ENCODE data around the gene GRIN3B. TPM values are rescaled to one million over a fixed set of nuclear protein-coding genes. Genes with fewer than 3 reads are reported as not detected.
A peak's percentile ranks its signal among the peaks of the same experiment; 100 is the strongest.

Gene GRIN3B
- polyA plus RNA-seq, 2 donors = 0.01 to 0.04 TPM

GRCh38 chr19:1010586-1011510 is 10.6 kb downstream of the GRIN3B start:
- Histone ChIP-seq H3K36me3 (ENCODE audit: control insufficient read depth in 2 of 2, insufficient read depth in 2 of 2, low read length in 1 of 2) (peaks cover 4 to 53% of the 10 kb centered on the region in 2 donors), H3K4me1 (ENCODE audit: control insufficient read depth in 2 of 2, insufficient read depth in 2 of 2, low read length in 1 of 2) (peaks cover 8 to 9% of the 10 kb centered on the region in 2 donors), H3K9me3 (ENCODE audit: control insufficient read depth in 2 of 2, insufficient read depth in 1 of 2, low read depth in 1 of 2, low read length in 1 of 2) (no peaks in the 10 kb centered on the region), H3K27ac (ENCODE audit: low read depth in 2 of 2, low read length in 1 of 2) (no peak overlapping the region), H3K27me3 (ENCODE audit: control insufficient read depth in 1 of 2, insufficient read depth in 2 of 2, low read length in 2 of 2) (no peaks in the 10 kb centered on the region), H3K4me3 (ENCODE audit: low read depth in 1 of 2, low read length in 2 of 2) (no peak overlapping the region)
- 91 to 94% methylated on average over 50 to 56 of the region's 56 CpGs for WGBS, 2 donors

- WGBS, 2 donors = 90 to 91% methylated on average over 28 to 36 of the region's 36 CpGs
- Histone ChIP-seq H3K27ac (ENCODE audit: low read depth in 2 of 2, low read length in 1 of 2) (no peak overlapping the region), H3K4me1 (ENCODE audit: control insufficient read depth in 2 of 2, insufficient read depth in 2 of 2, low read length in 1 of 2) (peaks cover 15 to 17% of the 10 kb centered on the region in 2 donors), H3K9me3 (ENCODE audit: control insufficient read depth in 2 of 2, insufficient read depth in 1 of 2, low read depth in 1 of 2, low read length in 1 of 2) (no peaks in the 10 kb centered on the region), H3K36me3 (ENCODE audit: control insufficient read depth in 2 of 2, insufficient read depth in 2 of 2, low read length in 1 of 2) (peaks cover 4 to 57% of the 10 kb centered on the region in 2 donors), H3K27me3 (ENCODE audit: control insufficient read depth in 1 of 2, insufficient read depth in 2 of 2, low read length in 2 of 2) (no peaks in the 10 kb centered on the region), H3K4me3 (ENCODE audit: low read depth in 1 of 2, low read length in 2 of 2) (no peak overlapping the region)
Observed at GRCh38 chr19:1011831-1012333, 11.7 kb downstream of the GRIN3B start.

DNA sequence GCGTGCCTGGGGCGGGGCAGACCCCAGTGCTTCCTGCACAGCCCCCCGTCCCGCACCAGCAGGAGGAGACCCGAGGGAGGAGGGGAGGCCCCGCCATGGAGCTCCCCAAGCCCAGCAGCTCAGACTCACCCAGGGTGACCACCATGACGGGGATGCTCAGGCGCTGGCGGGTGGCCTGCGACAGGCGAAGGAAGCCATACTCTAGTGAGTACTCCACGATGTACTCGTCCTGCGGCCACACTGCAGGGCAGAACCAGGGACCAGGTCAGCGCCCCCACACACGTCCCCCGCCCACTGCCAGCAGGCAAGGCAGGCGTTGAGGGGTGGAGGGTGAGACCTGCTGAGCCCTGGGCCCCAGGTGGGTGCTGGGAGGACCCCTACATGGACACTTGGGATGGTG is 12.1 kb downstream of the GRIN3B start:
- WGBS, 2 donors = 92 to 93% methylated on average over 17 to 18 of the region's 18 CpGs
- H3K27me3 ChIP-seq (ENCODE audit: control insufficient read depth in 1 of 2, insufficient read depth in 2 of 2, low read length in 2 of 2) = no peaks in the 10 kb centered on the region
- no peak overlapping the region for H3K4me3 ChIP-seq (ENCODE audit: low read depth in 1 of 2, low read length in 2 of 2)
- H3K36me3 ChIP-seq (ENCODE audit: control insufficient read depth in 2 of 2, insufficient read depth in 2 of 2, low read length in 1 of 2) = peaks cover 4 to 55% of the 10 kb centered on the region in 2 donors
- H3K4me1 ChIP-seq (ENCODE audit: control insufficient read depth in 2 of 2, insufficient read depth in 2 of 2, low read length in 1 of 2) = peaks cover 19 to 22% of the 10 kb centered on the region in 2 donors
- no peak overlapping the region for H3K27ac ChIP-seq (ENCODE audit: low read depth in 2 of 2, low read length in 1 of 2)
- H3K9me3 ChIP-seq (ENCODE audit: control insufficient read depth in 2 of 2, insufficient read depth in 1 of 2, low read depth in 1 of 2, low read length in 1 of 2) = no peaks in the 10 kb centered on the region

GRCh38 chr19:1013218-1013617 is 13.0 kb downstream of the GRIN3B start:
- 92 to 95% methylated on average over 10 of the region's 10 CpGs for WGBS, 2 donors
- H3K27ac ChIP-seq (ENCODE audit: low read depth in 2 of 2, low read length in 1 of 2) = no peak overlapping the region
- H3K4me3 ChIP-seq (ENCODE audit: low read depth in 1 of 2, low read length in 2 of 2) = no peak overlapping the region
- H3K4me1 ChIP-seq (ENCODE audit: control insufficient read depth in 2 of 2, insufficient read depth in 2 of 2, low read length in 1 of 2) = peaks cover 26 to 31% of the 10 kb centered on the region in 2 donors
- H3K36me3 ChIP-seq (ENCODE audit: control insufficient read depth in 2 of 2, insufficient read depth in 2 of 2, low read length in 1 of 2) = peaks cover 4 to 59% of the 10 kb centered on the region in 2 donors
- H3K27me3 ChIP-seq (ENCODE audit: control insufficient read depth in 1 of 2, insufficient read depth in 2 of 2, low read length in 2 of 2) = no peaks in the 10 kb centered on the region
- no peaks in the 10 kb centered on the region for H3K9me3 ChIP-seq (ENCODE audit: control insufficient read depth in 2 of 2, insufficient read depth in 1 of 2, low read depth in 1 of 2, low read length in 1 of 2)

DNA sequence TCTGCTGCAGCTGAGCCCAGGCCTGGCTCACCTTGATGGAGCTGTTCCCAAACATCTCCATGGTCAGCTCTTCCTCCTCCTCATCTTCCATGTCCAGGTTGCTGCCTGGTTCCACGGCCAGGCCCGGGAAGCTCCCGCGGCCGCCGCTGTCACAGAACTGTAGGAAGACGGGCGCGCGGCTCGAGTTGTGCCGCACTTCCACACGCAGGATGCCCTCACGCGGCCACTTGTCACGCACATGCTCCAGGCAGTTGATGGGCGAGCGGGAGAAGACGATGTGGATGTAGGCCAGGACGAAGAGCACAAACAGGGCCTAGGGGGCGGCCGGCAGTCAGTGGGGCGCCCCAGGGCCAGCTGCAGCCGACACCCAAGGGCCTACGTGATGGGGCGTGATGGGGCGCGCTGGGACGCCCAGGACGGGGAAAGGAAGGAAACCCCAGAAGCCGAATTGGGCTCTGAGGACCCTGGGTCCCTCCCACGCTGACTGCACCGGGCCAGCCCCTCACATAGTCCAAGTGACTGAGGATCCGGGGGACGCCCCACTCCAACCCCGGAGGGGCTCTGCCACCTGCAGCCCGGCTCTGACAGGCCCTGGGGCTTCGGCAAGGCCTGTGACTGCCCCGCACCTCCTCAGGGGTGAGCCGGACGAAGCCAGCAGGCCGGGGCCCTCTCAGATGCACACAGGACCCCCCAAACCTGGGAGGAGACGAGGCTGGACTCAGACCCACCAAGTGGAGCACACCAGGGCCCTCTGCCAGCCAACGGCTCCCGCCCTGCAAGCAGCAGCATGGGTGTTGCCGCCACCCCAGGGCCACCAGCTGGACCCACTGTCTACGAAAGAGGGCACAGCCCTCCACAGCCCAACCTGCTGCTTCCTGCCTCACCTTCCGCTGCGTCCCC is 14.2 kb downstream of the GRIN3B start:
- WGBS, 2 donors = 85 to 90% methylated on average over 47 to 49 of the region's 49 CpGs
- Histone ChIP-seq H3K4me3 (ENCODE audit: low read depth in 1 of 2, low read length in 2 of 2) (no peak overlapping the region), H3K36me3 (ENCODE audit: control insufficient read depth in 2 of 2, insufficient read depth in 2 of 2, low read length in 1 of 2) (peaks cover 4 to 55% of the 10 kb centered on the region in 2 donors), H3K4me1 (ENCODE audit: control insufficient read depth in 2 of 2, insufficient read depth in 2 of 2, low read length in 1 of 2) (peaks cover 32 to 37% of the 10 kb centered on the region in 2 donors), H3K9me3 (ENCODE audit: control insufficient read depth in 2 of 2, insufficient read depth in 1 of 2, low read depth in 1 of 2, low read length in 1 of 2) (no peaks in the 10 kb centered on the region), H3K27me3 (ENCODE audit: control insufficient read depth in 1 of 2, insufficient read depth in 2 of 2, low read length in 2 of 2) (no peaks in the 10 kb centered on the region), H3K27ac (ENCODE audit: low read depth in 2 of 2, low read length in 1 of 2) (no peak overlapping the region)

- Histone ChIP-seq H3K36me3 (ENCODE audit: control insufficient read depth in 2 of 2, insufficient read depth in 2 of 2, low read length in 1 of 2) (peaks cover 4 to 47% of the 10 kb centered on the region in 2 donors), H3K9me3 (ENCODE audit: control insufficient read depth in 2 of 2, insufficient read depth in 1 of 2, low read depth in 1 of 2, low read length in 1 of 2) (peaks cover 0 to 3% of the 10 kb centered on the region in 2 donors), H3K27ac (ENCODE audit: low read depth in 2 of 2, low read length in 1 of 2) (peak overlapping the region in 1 of 2 donors; percentile 98), H3K4me1 (ENCODE audit: control insufficient read depth in 2 of 2, insufficient read depth in 2 of 2, low read length in 1 of 2) (peaks cover 38 to 42% of the 10 kb centered on the region in 2 donors), H3K4me3 (ENCODE audit: low read depth in 1 of 2, low read length in 2 of 2) (no peak overlapping the region), H3K27me3 (ENCODE audit: control insufficient read depth in 1 of 2, insufficient read depth in 2 of 2, low read length in 2 of 2) (no peaks in the 10 kb centered on the region)
- 78 to 83% methylated on average over 29 of the region's 29 CpGs for WGBS, 2 donors
Observed at GRCh38 chr19:1015061-1015781, 15.0 kb downstream of the GRIN3B start.

GRCh38 chr19:1015782-1016646 is 15.8 kb downstream of the GRIN3B start:
- H3K36me3 ChIP-seq (ENCODE audit: control insufficient read depth in 2 of 2, insufficient read depth in 2 of 2, low read length in 1 of 2) = peaks cover 4 to 39% of the 10 kb centered on the region in 2 donors
- WGBS, 2 donors = 46 to 56% methylated on average over 31 of the region's 31 CpGs
- H3K9me3 ChIP-seq (ENCODE audit: control insufficient read depth in 2 of 2, insufficient read depth in 1 of 2, low read depth in 1 of 2, low read length in 1 of 2) = peaks cover 0 to 3% of the 10 kb centered on the region in 2 donors
- peaks cover 38 to 43% of the 10 kb centered on the region in 2 donors for H3K4me1 ChIP-seq (ENCODE audit: control insufficient read depth in 2 of 2, insufficient read depth in 2 of 2, low read length in 1 of 2)
- H3K27ac ChIP-seq (ENCODE audit: low read depth in 2 of 2, low read length in 1 of 2) = peak overlapping the region; percentile 84 to 98
- H3K4me3 ChIP-seq (ENCODE audit: low read depth in 1 of 2, low read length in 2 of 2) = no peak overlapping the region
- H3K27me3 ChIP-seq (ENCODE audit: control insufficient read depth in 1 of 2, insufficient read depth in 2 of 2, low read length in 2 of 2) = no peaks in the 10 kb centered on the region

- Histone ChIP-seq H3K4me3 (ENCODE audit: low read depth in 1 of 2, low read length in 2 of 2) (peak overlapping the region; percentile 9 to 23), H3K27me3 (ENCODE audit: control insufficient read depth in 1 of 2, insufficient read depth in 2 of 2, low read length in 2 of 2) (no peaks in the 10 kb centered on the region), H3K27ac (ENCODE audit: low read depth in 2 of 2, low read length in 1 of 2) (peak overlapping the region; percentile 84 to 98), H3K4me1 (ENCODE audit: control insufficient read depth in 2 of 2, insufficient read depth in 2 of 2, low read length in 1 of 2) (peaks cover 38 to 43% of the 10 kb centered on the region in 2 donors), H3K36me3 (ENCODE audit: control insufficient read depth in 2 of 2, insufficient read depth in 2 of 2, low read length in 1 of 2) (peaks cover 0 to 35% of the 10 kb centered on the region in 2 donors), H3K9me3 (ENCODE audit: control insufficient read depth in 2 of 2, insufficient read depth in 1 of 2, low read depth in 1 of 2, low read length in 1 of 2) (peaks cover 0 to 3% of the 10 kb centered on the region in 2 donors)
- WGBS, 2 donors = 29 to 45% methylated on average over 12 of the region's 12 CpGs
Observed at GRCh38 chr19:1016647-1017114, 16.5 kb downstream of the GRIN3B start.
